K562 (cell line): Measurements from ENCODE around the gene PHF21B. TPM values are rescaled to one million over a fixed set of nuclear protein-coding genes. Genes with fewer than 3 reads are reported as not detected.

Experiments
- BCOR ChIP-seq: fragments of 450-650 bp; IDR thresholded peaks from 2 replicates; pipeline ENCODE4 v1.6.1; 2016
- BMI1 ChIP-seq: fragments of 150-350 bp; IDR thresholded peaks from 2 replicates; pipeline ENCODE4 v1.6.1; 2014; ENCODE audit warnings: low read length
- DNMT1 ChIP-seq: fragments of 450-650 bp; IDR thresholded peaks from 2 replicates; pipeline ENCODE4 v1.6.1; 2016; ENCODE audit warnings: antibody characterized with exemption, mild to moderate bottlenecking
- FOXM1 ChIP-seq, 2 experiments: fragments of 450-650 bp in 1 of 2; sonication (generic) in 1 of 2; formaldehyde crosslinking in 1 of 2; IDR thresholded peaks; 2 replicates each; pipeline versions ENCODE4 v1.6.1 to v1.9.0; 2017 to 2022; ENCODE audit warnings: low read depth in 2 of 2, mild to moderate bottlenecking in 2 of 2, missing genetic modification reagents in 1 of 2, moderate library complexity in 1 of 2
- HNRNPH1 ChIP-seq: fragments of 200-400 bp; formaldehyde crosslinking; optimal IDR thresholded peaks from 2 replicates; pipeline ENCODE3; 2017; ENCODE audit warnings: low read depth, mild to moderate bottlenecking, low read length, moderate library complexity
- POLR2B ChIP-seq: fragments of 450-650 bp; IDR thresholded peaks from 2 replicates; pipeline ENCODE4 v1.6.1; 2018; ENCODE audit warnings: low read depth; ENCODE audit not compliant: partially characterized antibody
- SMARCA5 ChIP-seq: fragments of 450-650 bp; IDR thresholded peaks from 2 replicates; pipeline ENCODE4 v1.6.1; 2016
- ZBTB8A ChIP-seq: fragments of 450-650 bp; IDR thresholded peaks from 2 replicates; pipeline ENCODE4 v1.6.1; 2018; ENCODE audit warnings: mild to moderate bottlenecking, moderate library complexity; ENCODE audit not compliant: partially characterized antibody
- ZNF134 ChIP-seq: fragments of 250-450 bp; sonication (Bioruptor Pico); conservative IDR thresholded peaks from 2 replicates; pipeline ENCODE4 v1.4.0; 2020
- ZNF239 ChIP-seq: fragments of 250-450 bp; sonication (Bioruptor Pico); IDR thresholded peaks from 2 replicates; pipeline ENCODE4 v1.4.0; 2020; ENCODE audit warnings: mild to moderate bottlenecking
- ZNF384 ChIP-seq: IDR thresholded peaks from 2 replicates; pipeline ENCODE4 v1.6.1; 2012; ENCODE audit warnings: low read depth, low read length, improper control_type of control experiment
- polyA plus RNA-seq, 8 experiments: library from polyadenylated mRNA; depleted of rRNA in 4 of 8; stranded (reverse) in 5 of 8; unstranded in 3 of 8; fragments of >200 nt; fragmentation: Nextera tagmentation in 2 of 8; fragmentation: Illumina TruSeq in 1 of 8; extraction: Ambion mirVana in 2 of 8; extraction: Trizol in 1 of 8; gene quantifications; 2 replicates each; pipeline versions ENCODE4 v1.2.1 to v1.2.3, GENCODE V29; 2011 to 2014; ENCODE audit warnings: inconsistent platforms in 1 of 8, missing spikeins in 1 of 8
- total RNA-seq, 7 experiments: library from RNA; depleted of rRNA in 6 of 7; stranded (reverse); fragments of >200 nt in 6 of 7; fragmentation: Illumina TruSeq in 2 of 7; extraction: Trizol in 2 of 7; gene quantifications; 2 replicates each; pipeline versions ENCODE4 v1.2.1 to v1.2.3, GENCODE V29; 2011 to 2021; ENCODE audit warnings: low replicate concordance in 1 of 7
- TF ChIP-seq, protein P1 (sequence below): sonication (generic); formaldehyde crosslinking; IDR thresholded peaks from 2 replicates; pipeline ENCODE4 v1.4.0; 2020; ENCODE audit warnings: mild to moderate bottlenecking, missing genetic modification reagents
- TF ChIP-seq, protein P2 (sequence below), 2 experiments: IDR thresholded peaks in 1 of 2; conservative IDR thresholded peaks in 1 of 2; 2 replicates each; pipeline ENCODE4 v1.6.1; 2016; ENCODE audit warnings: low read depth in 2 of 2, mild to moderate bottlenecking in 1 of 2, missing compliant biosample characterization in 1 of 2, missing genetic modification characterization in 1 of 2, moderate library complexity in 1 of 2
- TF ChIP-seq, protein P3 (sequence below): fragments of 250-450 bp; sonication (Bioruptor Pico); IDR thresholded peaks from 2 replicates; pipeline ENCODE4 v1.8.0; 2021; ENCODE audit warnings: borderline replicate concordance, mild to moderate bottlenecking, moderate library complexity; ENCODE audit not compliant: poor library complexity, severe bottlenecking
- TF ChIP-seq, protein P4 (sequence below): sonication (generic); formaldehyde crosslinking; IDR thresholded peaks from 2 replicates; pipeline ENCODE4 v1.8.0; 2022; ENCODE audit warnings: mild to moderate bottlenecking, missing genetic modification reagents
- TF ChIP-seq, protein P5 (sequence below): sonication (generic); formaldehyde crosslinking; IDR thresholded peaks from 2 replicates; pipeline ENCODE4 v1.8.1; 2023; ENCODE audit warnings: mild to moderate bottlenecking, missing genetic modification reagents
- TF ChIP-seq, protein P6 (sequence below): sonication (generic); formaldehyde crosslinking; IDR thresholded peaks from 2 replicates; pipeline ENCODE4 v1.5.0; 2020; ENCODE audit warnings: missing genetic modification reagents

The PHF21B gene
- total and polyA plus RNA-seq, 9 of the 15 experiments (the other 6 are each of a cell fraction or from before 2014, with no cell fraction given): 0.04 TPM; not detected in 8

DNA sequence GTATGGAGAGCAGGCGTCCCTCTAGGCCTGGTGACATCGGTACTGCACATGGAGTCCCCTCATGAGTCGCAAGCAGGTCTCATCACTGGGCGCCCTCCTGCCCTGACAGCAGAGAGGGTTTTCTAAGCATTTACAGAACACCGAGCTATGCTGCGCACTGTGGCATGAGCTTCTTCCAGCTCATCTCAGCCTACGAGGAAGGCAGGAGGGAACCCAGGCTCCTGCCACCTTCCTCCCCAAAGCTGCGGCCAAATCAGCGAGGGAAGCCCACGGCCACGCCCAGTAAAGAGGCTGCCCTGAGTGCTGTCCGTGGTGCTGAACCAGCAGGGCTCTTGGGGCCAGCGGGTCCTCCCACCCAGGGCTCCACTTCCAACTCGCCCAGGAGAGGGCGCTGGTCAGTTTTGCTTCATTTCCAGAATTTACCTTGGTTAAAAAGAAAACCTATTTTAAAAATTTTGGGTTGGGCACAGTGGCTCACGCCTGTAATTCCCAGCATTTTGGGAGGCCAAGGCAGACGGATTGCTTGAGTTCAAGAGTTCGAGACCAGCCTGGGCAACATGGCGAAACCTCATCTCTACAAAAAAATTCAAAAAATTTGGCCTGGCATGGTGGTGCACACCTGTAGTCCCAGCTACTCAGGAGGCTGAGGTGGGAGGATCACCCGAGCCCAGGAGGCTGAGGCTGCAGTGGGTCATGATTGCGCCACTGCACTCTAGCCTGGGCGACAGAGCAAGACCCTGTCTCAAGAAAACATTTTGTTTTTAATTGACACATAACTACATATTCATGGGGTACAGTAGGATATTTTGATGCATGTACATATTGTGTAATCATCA is 34.2 kb downstream of the PHF21B start (continued):
- TF ChIP-seq, protein P1, sequence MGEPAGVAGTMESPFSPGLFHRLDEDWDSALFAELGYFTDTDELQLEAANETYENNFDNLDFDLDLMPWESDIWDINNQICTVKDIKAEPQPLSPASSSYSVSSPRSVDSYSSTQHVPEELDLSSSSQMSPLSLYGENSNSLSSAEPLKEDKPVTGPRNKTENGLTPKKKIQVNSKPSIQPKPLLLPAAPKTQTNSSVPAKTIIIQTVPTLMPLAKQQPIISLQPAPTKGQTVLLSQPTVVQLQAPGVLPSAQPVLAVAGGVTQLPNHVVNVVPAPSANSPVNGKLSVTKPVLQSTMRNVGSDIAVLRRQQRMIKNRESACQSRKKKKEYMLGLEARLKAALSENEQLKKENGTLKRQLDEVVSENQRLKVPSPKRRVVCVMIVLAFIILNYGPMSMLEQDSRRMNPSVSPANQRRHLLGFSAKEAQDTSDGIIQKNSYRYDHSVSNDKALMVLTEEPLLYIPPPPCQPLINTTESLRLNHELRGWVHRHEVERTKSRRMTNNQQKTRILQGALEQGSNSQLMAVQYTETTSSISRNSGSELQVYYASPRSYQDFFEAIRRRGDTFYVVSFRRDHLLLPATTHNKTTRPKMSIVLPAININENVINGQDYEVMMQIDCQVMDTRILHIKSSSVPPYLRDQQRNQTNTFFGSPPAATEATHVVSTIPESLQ (CRISPR knock-in tag): 0 out of 2 replicates have a peak, but pooled peaks have one; percentile 46
- TF ChIP-seq SMARCA5 (no peak), ZBTB8A (no peak), POLR2B (no peak), ZNF239 (CRISPR knock-in tag) (no peak), DNMT1 (no peak), FOXM1 (IDR thresholded peaks at IDR 0.05; ENCODE audit: low read depth) (no peak), FOXM1 (CRISPR knock-in tag; IDR thresholded peaks at IDR 0.05; ENCODE audit: low read depth) (no peak), ZNF384 (no peak), ZNF134 (CRISPR knock-in tag) (no peak), BCOR (no peak), BMI1 (no peak), HNRNPH1 (no peak)
- TF ChIP-seq, protein P2, sequence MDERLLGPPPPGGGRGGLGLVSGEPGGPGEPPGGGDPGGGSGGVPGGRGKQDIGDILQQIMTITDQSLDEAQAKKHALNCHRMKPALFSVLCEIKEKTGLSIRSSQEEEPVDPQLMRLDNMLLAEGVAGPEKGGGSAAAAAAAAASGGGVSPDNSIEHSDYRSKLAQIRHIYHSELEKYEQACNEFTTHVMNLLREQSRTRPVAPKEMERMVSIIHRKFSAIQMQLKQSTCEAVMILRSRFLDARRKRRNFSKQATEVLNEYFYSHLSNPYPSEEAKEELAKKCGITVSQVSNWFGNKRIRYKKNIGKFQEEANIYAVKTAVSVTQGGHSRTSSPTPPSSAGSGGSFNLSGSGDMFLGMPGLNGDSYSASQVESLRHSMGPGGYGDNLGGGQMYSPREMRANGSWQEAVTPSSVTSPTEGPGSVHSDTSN (CRISPR knock-in tag; IDR thresholded peaks at IDR 0.05; ENCODE audit: low read depth): no peak
- TF ChIP-seq, protein P2 (tag; conservative IDR thresholded peaks at IDR 0.05; ENCODE audit: low read depth): no peak
- TF ChIP-seq, protein P3, sequence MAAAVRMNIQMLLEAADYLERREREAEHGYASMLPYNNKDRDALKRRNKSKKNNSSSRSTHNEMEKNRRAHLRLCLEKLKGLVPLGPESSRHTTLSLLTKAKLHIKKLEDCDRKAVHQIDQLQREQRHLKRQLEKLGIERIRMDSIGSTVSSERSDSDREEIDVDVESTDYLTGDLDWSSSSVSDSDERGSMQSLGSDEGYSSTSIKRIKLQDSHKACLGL (CRISPR knock-in tag): no peak
- TF ChIP-seq, protein P4, sequence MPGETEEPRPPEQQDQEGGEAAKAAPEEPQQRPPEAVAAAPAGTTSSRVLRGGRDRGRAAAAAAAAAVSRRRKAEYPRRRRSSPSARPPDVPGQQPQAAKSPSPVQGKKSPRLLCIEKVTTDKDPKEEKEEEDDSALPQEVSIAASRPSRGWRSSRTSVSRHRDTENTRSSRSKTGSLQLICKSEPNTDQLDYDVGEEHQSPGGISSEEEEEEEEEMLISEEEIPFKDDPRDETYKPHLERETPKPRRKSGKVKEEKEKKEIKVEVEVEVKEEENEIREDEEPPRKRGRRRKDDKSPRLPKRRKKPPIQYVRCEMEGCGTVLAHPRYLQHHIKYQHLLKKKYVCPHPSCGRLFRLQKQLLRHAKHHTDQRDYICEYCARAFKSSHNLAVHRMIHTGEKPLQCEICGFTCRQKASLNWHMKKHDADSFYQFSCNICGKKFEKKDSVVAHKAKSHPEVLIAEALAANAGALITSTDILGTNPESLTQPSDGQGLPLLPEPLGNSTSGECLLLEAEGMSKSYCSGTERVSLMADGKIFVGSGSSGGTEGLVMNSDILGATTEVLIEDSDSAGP (CRISPR knock-in tag): no peak
- TF ChIP-seq, protein P5, sequence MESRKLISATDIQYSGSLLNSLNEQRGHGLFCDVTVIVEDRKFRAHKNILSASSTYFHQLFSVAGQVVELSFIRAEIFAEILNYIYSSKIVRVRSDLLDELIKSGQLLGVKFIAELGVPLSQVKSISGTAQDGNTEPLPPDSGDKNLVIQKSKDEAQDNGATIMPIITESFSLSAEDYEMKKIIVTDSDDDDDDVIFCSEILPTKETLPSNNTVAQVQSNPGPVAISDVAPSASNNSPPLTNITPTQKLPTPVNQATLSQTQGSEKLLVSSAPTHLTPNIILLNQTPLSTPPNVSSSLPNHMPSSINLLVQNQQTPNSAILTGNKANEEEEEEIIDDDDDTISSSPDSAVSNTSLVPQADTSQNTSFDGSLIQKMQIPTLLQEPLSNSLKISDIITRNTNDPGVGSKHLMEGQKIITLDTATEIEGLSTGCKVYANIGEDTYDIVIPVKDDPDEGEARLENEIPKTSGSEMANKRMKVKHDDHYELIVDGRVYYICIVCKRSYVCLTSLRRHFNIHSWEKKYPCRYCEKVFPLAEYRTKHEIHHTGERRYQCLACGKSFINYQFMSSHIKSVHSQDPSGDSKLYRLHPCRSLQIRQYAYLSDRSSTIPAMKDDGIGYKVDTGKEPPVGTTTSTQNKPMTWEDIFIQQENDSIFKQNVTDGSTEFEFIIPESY (CRISPR knock-in tag): no peak
- TF ChIP-seq, protein P6, sequence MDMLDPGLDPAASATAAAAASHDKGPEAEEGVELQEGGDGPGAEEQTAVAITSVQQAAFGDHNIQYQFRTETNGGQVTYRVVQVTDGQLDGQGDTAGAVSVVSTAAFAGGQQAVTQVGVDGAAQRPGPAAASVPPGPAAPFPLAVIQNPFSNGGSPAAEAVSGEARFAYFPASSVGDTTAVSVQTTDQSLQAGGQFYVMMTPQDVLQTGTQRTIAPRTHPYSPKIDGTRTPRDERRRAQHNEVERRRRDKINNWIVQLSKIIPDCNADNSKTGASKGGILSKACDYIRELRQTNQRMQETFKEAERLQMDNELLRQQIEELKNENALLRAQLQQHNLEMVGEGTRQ (CRISPR knock-in tag): no peak
